ENCODE results near the gene DCHS2.

Gene DCHS2

GRCh38 chr4:154454710-154455109 lies 36.9 kb downstream of the DCHS2 start:
- DNase-seq (no peak), ATAC-seq (ENCODE audit: insufficient read depth, low read depth) (no peak)
- H4K20me1 ChIP-seq (ENCODE audit: insufficient read depth, low read length): no peaks in the 10 kb centered on the region
- no peaks in the 10 kb centered on the region for H3K4me1 ChIP-seq (ENCODE audit: insufficient read depth, low read length)
- H3K9me3 ChIP-seq (ENCODE audit: insufficient read depth, low read length, severe bottlenecking): no peaks in the 10 kb centered on the region
- no peak overlapping the region for H3K4me2 ChIP-seq (ENCODE audit: insufficient read depth, low read length)
- H3K9ac ChIP-seq (ENCODE audit: low read depth, low read length): no peak overlapping the region
- H3K4me3 ChIP-seq (ENCODE audit: low read depth in 1 of 2, low read length in 2 of 2): no peak overlapping the region
- H3K79me2 ChIP-seq (ENCODE audit: insufficient read depth, low read length): no peaks in the 10 kb centered on the region
- no peak overlapping the region for H3K27ac ChIP-seq (ENCODE audit: low read length)
- H3K36me3 ChIP-seq (ENCODE audit: insufficient read depth, low read length): no peaks in the 10 kb centered on the region
- TF ChIP-seq EZH2 (IDR thresholded peaks at IDR 0.05; ENCODE audit: borderline replicate concordance, low read depth, low read length, severe bottlenecking): no peak
- no peak for TF ChIP-seq CTCF (IDR thresholded peaks at IDR 0.05; ENCODE audit: borderline replicate concordance, extremely low read depth, low read length, poor library complexity, severe bottlenecking)
- no peak overlapping the region for H2AFZ ChIP-seq (ENCODE audit: low read depth, low read length)
- H3K27me3 ChIP-seq (ENCODE audit: insufficient read depth, low read length, poor library complexity): no peaks in the 10 kb centered on the region

- Histone ChIP-seq H3K9me3 (ENCODE audit: insufficient read depth, low read length, severe bottlenecking) (no peaks in the 10 kb centered on the region), H2AFZ (ENCODE audit: low read depth, low read length) (no peak overlapping the region), H3K4me3 (ENCODE audit: low read depth in 1 of 2, low read length in 2 of 2) (no peak overlapping the region), H3K27ac (ENCODE audit: low read length) (no peak overlapping the region), H4K20me1 (ENCODE audit: insufficient read depth, low read length) (no peaks in the 10 kb centered on the region), H3K4me2 (ENCODE audit: insufficient read depth, low read length) (no peak overlapping the region), H3K9ac (ENCODE audit: low read depth, low read length) (no peak overlapping the region), H3K79me2 (ENCODE audit: insufficient read depth, low read length) (no peaks in the 10 kb centered on the region), H3K27me3 (ENCODE audit: insufficient read depth, low read length, poor library complexity) (no peaks in the 10 kb centered on the region), H3K4me1 (ENCODE audit: insufficient read depth, low read length) (no peaks in the 10 kb centered on the region), H3K36me3 (ENCODE audit: insufficient read depth, low read length) (no peaks in the 10 kb centered on the region)
- TF ChIP-seq EZH2 (IDR thresholded peaks at IDR 0.05; ENCODE audit: borderline replicate concordance, low read depth, low read length, severe bottlenecking) (no peak), CTCF (IDR thresholded peaks at IDR 0.05; ENCODE audit: borderline replicate concordance, extremely low read depth, low read length, poor library complexity, severe bottlenecking) (no peak)
- no peak for DNase-seq
- no peak for ATAC-seq (ENCODE audit: insufficient read depth, low read depth)
These were observed 38.7 kb downstream of the DCHS2 start for GRCh38 chr4:154452798-154453346.

GRCh38 chr4:154450966-154451365 lies 40.6 kb downstream of the DCHS2 start:
- H3K27ac ChIP-seq (ENCODE audit: low read length): no peak overlapping the region
- DNase-seq (no peak), ATAC-seq (ENCODE audit: insufficient read depth, low read depth) (no peak)
- H3K4me1 ChIP-seq (ENCODE audit: insufficient read depth, low read length): no peaks in the 10 kb centered on the region
- TF ChIP-seq CTCF (IDR thresholded peaks at IDR 0.05; ENCODE audit: borderline replicate concordance, extremely low read depth, low read length, poor library complexity, severe bottlenecking) (no peak), EZH2 (IDR thresholded peaks at IDR 0.05; ENCODE audit: borderline replicate concordance, low read depth, low read length, severe bottlenecking) (no peak)
- H3K4me3 ChIP-seq (ENCODE audit: low read depth in 1 of 2, low read length in 2 of 2): no peak overlapping the region
- no peak overlapping the region for H2AFZ ChIP-seq (ENCODE audit: low read depth, low read length)
- no peak overlapping the region for H3K4me2 ChIP-seq (ENCODE audit: insufficient read depth, low read length)
- H3K9me3 ChIP-seq (ENCODE audit: insufficient read depth, low read length, severe bottlenecking): no peaks in the 10 kb centered on the region
- no peaks in the 10 kb centered on the region for H3K79me2 ChIP-seq (ENCODE audit: insufficient read depth, low read length)
- no peaks in the 10 kb centered on the region for H3K27me3 ChIP-seq (ENCODE audit: insufficient read depth, low read length, poor library complexity)
- H4K20me1 ChIP-seq (ENCODE audit: insufficient read depth, low read length): no peaks in the 10 kb centered on the region
- H3K9ac ChIP-seq (ENCODE audit: low read depth, low read length): no peak overlapping the region
- H3K36me3 ChIP-seq (ENCODE audit: insufficient read depth, low read length): no peaks in the 10 kb centered on the region

GRCh38 chr4:154444958-154445357 lies 46.6 kb downstream of the DCHS2 start:
- H3K4me3 ChIP-seq (ENCODE audit: low read depth in 1 of 2, low read length in 2 of 2): no peak overlapping the region
- no peaks in the 10 kb centered on the region for H3K27me3 ChIP-seq (ENCODE audit: insufficient read depth, low read length, poor library complexity)
- H3K27ac ChIP-seq (ENCODE audit: low read length): no peak overlapping the region
- no peaks in the 10 kb centered on the region for H3K36me3 ChIP-seq (ENCODE audit: insufficient read depth, low read length)
- H3K4me1 ChIP-seq (ENCODE audit: insufficient read depth, low read length): no peaks in the 10 kb centered on the region
- DNase-seq (no peak), ATAC-seq (ENCODE audit: insufficient read depth, low read depth) (no peak)
- H3K9ac ChIP-seq (ENCODE audit: low read depth, low read length): no peak overlapping the region
- H3K9me3 ChIP-seq (ENCODE audit: insufficient read depth, low read length, severe bottlenecking): no peaks in the 10 kb centered on the region
- TF ChIP-seq CTCF (IDR thresholded peaks at IDR 0.05; ENCODE audit: borderline replicate concordance, extremely low read depth, low read length, poor library complexity, severe bottlenecking): no peak
- TF ChIP-seq EZH2 (IDR thresholded peaks at IDR 0.05; ENCODE audit: borderline replicate concordance, low read depth, low read length, severe bottlenecking): no peak
- H3K79me2 ChIP-seq (ENCODE audit: insufficient read depth, low read length): no peaks in the 10 kb centered on the region
- H2AFZ ChIP-seq (ENCODE audit: low read depth, low read length): no peak overlapping the region
- H3K4me2 ChIP-seq (ENCODE audit: insufficient read depth, low read length): no peak overlapping the region
- H4K20me1 ChIP-seq (ENCODE audit: insufficient read depth, low read length): no peaks in the 10 kb centered on the region
